ENCODE results near the gene RANBP3L.

RANBP3L gene

DNA sequence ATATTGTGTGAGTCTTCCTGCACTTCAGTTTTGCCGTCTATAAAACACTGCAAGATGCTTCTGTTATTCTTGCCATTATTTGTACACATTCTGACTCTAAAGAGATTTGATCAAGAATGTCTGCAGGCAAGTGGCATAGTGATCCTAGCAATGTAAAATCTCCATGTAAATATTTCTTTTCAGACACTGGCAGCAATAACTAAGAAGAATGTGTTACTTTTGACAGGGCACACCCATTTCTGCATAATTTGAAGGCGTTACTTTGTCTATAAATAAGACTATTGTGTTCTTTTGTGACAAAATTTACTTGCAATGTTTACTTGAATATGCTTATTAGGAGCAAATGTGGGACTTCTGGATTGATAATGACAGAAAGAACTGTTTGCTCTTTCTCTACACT, 20.1 kb downstream of the RANBP3L start:
- in situ Hi-C loops (cut with MboI; ENCODE audit: low pct_unique_long_range_greater_than_20kb, low sequenced_read_pairs, unreplicated experiment), result no loop called here
- TF ChIP-seq, protein P1, sequence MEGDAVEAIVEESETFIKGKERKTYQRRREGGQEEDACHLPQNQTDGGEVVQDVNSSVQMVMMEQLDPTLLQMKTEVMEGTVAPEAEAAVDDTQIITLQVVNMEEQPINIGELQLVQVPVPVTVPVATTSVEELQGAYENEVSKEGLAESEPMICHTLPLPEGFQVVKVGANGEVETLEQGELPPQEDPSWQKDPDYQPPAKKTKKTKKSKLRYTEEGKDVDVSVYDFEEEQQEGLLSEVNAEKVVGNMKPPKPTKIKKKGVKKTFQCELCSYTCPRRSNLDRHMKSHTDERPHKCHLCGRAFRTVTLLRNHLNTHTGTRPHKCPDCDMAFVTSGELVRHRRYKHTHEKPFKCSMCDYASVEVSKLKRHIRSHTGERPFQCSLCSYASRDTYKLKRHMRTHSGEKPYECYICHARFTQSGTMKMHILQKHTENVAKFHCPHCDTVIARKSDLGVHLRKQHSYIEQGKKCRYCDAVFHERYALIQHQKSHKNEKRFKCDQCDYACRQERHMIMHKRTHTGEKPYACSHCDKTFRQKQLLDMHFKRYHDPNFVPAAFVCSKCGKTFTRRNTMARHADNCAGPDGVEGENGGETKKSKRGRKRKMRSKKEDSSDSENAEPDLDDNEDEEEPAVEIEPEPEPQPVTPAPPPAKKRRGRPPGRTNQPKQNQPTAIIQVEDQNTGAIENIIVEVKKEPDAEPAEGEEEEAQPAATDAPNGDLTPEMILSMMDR (IDR thresholded peaks at IDR 0.05; ENCODE audit: extremely low read depth, insufficient read depth, missing control alignments), result no peak

DNA sequence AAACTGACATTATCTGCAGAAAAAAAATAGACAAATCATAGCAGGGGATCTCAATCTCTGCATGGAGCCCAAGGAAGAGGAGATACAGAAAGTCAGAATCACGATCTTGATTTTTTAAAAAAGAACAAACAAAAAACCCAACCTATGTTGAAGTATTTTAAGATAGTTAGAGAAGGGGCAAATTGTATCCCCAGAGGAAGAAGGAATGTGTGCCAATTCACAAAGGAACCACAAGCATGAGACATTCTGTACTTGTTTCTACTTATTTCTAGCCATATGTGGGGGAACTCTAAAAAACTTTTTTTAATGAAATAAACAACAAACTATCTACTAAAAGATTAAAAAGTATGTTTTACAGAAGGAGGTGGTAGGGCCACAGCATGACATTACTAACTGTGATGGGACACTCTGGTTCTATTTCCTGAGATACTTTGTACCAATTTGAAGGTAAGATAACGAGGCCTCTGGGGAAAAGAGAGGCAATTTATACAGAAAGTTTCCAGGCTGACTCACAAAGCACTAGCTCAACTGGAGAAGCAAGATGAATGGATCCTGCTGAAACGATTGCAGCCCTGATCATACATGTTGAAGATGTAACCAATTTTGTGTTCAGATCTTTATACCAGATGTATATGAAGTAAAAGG, 22.5 kb downstream of the RANBP3L start:
- TF ChIP-seq, protein P1 (IDR thresholded peaks at IDR 0.05; ENCODE audit: extremely low read depth, insufficient read depth, missing control alignments), result no peak
- no peak for DNase-seq (ENCODE audit: low spot score)
- in situ Hi-C loops (cut with MboI; ENCODE audit: low pct_unique_long_range_greater_than_20kb, low sequenced_read_pairs, unreplicated experiment), result no loop called here

More for the DNA sequence above, 20.1 kb downstream of the RANBP3L start:
- DNase-seq (ENCODE audit: low spot score), result no peak

DNA sequence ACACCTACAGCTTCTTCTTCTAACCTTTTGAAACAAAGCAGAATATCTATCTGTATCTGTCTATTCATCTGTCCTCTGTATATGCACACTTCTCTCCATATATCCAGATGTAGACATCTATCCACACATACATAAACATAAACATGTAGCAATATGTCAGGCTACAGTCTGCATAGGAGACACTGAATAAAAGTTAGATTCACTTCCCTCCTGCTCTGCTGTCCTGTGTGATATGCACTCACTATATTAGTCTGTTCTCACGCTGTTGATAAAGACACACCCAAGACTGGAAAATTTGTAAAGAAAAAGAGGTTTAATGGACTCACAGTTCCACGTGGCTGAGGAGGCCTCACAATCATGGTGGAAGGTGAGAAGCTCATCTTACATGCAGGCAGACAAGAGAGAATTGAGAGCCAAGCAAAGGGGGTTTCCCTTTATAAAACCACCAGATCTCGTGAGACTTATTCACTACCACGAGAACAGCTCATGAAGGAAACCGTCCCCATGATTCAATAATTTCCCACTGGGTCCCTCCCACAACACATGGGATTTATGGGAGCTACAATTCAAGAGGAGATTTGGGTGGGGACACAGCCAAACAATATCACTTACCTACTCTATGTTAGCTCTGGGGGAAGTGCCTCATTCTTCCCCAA, 24.1 kb downstream of the RANBP3L start:
- in situ Hi-C loops (cut with MboI; ENCODE audit: low pct_unique_long_range_greater_than_20kb, low sequenced_read_pairs, unreplicated experiment), result no loop called here
- TF ChIP-seq, protein P1 (IDR thresholded peaks at IDR 0.05; ENCODE audit: extremely low read depth, insufficient read depth, missing control alignments), result no peak

DNA sequence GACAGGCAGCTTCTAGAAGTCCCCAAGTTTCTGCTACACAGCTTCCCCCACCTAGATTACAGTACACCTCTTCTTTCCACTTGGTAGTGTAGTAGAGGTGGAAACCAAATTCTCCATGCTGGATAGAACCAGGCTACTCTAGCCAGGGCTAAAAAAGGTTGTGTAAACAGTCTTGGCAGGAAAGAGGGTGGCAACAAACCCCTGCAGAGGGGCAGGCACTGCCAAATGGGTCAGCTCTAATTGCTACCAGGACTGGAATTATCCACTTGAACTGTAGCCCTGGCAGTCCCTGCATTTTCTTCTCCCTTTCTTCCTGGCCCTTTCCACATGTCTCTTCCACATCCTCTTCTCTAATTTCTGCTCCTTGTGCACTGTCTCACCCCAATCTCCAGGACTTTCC, 24.8 kb downstream of the RANBP3L start:
- TF ChIP-seq, protein P1 (IDR thresholded peaks at IDR 0.05; ENCODE audit: extremely low read depth, insufficient read depth, missing control alignments), result no peak
- in situ Hi-C loops (cut with MboI; ENCODE audit: low pct_unique_long_range_greater_than_20kb, low sequenced_read_pairs, unreplicated experiment), result no loop called here
- no peak for DNase-seq (ENCODE audit: low spot score)

More for the DNA sequence above, 24.1 kb downstream of the RANBP3L start:
- DNase-seq (ENCODE audit: low spot score), result no peak

DNA sequence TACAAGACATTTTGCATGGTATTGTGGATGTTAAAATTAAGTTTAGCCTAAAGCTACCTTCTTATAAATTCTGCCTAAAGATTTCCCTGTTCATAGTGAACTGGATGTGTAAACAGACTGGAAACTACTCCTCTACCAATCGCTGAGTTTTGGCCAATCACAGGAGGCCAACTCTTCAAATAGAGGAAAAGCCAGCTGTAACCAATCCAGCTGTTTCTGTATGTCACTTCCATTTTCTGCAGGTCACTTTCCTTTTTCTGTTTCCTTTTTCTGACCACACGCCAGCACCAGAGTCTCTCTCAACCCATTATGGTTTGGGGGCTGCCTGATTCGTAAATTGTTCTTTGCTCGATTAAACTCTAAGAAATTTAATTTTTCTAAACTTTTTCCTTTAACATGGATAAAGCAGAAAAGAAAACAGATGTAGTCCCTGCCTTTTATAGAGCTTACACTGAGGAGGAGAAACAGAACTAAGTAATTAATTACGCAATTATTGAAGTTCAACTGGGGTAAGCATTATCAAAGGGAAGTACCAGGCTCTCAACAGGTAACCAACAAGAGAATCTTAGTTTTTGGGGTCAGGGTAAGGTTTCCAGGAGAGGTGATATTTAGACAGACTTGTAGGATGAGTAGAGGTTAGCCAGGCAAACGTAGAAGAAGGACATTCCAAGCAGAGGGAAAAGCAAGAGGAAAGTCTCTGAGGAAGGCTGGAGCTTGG, 27.7 kb downstream of the RANBP3L start:
- TF ChIP-seq, protein P1 (IDR thresholded peaks at IDR 0.05; ENCODE audit: extremely low read depth, insufficient read depth, missing control alignments), result no peak
- in situ Hi-C loops (cut with MboI; ENCODE audit: low pct_unique_long_range_greater_than_20kb, low sequenced_read_pairs, unreplicated experiment), result loop anchor here (25.0 kb wide), 1 partner anchor 413 kb away; no protein-coding TSS in a partner anchor
- DNase-seq (ENCODE audit: low spot score), result no peak

DNA sequence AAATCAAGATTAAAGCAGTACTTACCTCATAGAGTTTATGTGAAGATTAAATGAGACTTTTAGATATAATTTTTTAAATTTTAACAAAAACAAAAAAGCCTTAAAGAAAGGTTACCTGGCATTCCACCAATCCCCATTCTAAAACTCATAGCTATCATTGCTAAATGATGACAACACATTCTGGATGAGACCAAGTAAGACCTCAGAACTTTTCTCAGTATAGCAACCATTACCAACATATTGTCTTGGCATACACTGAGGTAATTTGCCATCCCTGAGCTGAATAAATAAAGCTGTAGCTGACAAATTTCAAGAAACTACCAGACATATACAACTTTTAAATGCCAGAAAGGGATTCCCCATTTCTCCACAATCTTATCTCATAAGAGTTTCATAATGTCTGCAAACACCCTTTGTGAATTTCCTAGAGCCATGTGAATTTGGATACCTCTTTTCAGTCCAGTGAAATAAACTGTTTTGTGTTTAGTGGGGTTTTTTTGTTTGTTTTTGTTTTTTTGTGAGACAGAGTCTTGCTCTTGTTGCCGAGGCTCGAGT, 29.5 kb downstream of the RANBP3L start:
- DNase-seq (ENCODE audit: low spot score), result no peak
- TF ChIP-seq, protein P1 (IDR thresholded peaks at IDR 0.05; ENCODE audit: extremely low read depth, insufficient read depth, missing control alignments), result no peak
- in situ Hi-C loops (cut with MboI; ENCODE audit: low pct_unique_long_range_greater_than_20kb, low sequenced_read_pairs, unreplicated experiment), result loop anchor here (25.0 kb wide), 1 partner anchor 415 kb away; no protein-coding TSS in a partner anchor
